ENCODE data around the gene RAB26.

RAB26 gene

DNA sequence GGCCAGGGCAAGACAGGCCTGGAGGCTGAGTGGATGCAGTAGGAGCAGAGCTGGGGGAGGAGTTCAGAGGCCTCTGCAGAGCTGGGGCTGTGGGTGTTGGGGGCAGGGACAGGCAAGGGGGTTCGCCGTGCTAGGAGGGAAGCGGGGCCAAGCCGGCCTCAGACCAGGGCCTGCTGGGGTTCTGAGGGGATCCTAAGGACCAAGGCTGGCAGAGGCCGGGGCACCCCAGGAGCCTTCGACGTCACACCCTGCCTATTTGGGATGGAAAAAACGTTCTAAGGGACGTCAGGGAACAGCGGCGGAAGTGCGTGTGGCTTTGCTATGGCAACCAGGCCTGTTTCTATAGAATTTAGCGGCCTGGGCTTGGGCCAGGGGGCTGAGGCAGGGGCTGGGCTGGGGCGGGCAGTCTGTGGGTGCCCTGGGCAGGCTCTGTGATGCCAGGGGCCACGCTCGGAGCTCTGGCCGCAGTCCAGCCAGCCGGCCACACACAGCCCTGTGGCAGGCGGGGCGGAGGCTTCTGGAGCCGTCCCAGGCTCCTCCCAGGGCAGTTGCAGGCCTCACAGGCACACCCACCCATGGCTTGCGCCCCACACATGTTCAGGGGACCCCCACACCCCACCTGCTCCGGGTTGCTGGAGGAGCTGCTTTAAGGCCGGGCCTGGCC is 10.9 kb downstream of the RAB26 start:
- no peak for DNase-seq (ENCODE audit: low read depth)

DNA sequence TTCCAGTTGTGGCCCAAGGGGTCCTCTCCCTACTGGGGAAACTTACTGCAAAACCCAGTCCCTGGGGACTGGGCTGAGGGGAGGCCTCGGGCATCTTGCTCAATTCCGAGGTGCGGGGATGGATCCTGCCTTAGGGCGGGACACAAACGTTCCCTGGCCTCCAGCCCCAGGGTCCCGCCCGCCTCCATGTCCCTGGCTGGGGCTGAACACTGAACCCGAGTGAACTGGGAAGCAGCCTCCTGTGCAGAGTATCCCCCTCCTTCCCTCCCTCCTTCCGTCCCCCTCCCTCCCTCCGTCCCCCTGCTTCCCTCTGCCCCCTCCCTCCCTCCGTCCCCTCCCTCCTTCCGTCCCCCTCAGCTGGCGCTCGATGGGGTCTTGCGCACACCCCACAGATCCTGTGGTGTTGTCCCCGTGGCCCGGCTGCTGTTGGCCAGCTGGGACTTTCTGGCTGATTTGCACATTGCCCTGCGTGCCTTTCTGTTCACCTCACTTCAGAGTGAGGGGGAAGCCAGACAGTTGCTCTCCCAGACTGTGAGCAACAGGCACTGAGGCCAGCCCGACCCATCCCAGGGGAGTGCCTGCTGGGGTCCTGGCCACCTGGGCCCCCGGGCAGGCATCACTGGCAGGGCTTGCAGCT is 12.6 kb downstream of the RAB26 start:
- no peak for DNase-seq (ENCODE audit: low read depth)

GRCh38 chr16:2161911-2162310 is 13.5 kb downstream of the RAB26 start:
- no peak for DNase-seq (ENCODE audit: low read depth)

DNA sequence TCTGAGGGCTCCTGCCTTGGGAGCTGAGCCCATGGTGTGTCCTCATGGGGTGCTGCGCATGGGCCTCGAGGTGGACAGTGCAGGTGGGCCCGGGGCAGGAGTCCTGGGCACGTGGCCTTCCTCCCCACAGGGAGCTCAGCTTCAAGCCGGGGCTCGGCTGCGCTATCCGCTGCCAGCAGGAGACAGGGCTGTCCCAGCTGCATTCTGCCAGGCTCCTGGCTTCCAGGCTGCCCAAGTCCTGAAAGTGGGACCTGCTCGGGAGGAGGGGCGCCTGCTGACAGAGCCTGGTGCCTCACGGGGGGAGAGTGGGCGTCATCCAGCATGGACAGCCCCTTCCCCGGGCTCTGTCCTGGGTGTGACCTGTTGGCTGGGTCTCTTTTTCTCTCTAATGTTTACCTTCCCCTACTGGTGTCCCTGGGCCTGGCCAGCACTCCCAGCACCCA is 14.3 kb downstream of the RAB26 start:
- no peak for DNase-seq (ENCODE audit: low read depth)

GRCh38 chr16:2163211-2163881 is 14.9 kb downstream of the RAB26 start:
- no peak for DNase-seq (ENCODE audit: low read depth)

DNA sequence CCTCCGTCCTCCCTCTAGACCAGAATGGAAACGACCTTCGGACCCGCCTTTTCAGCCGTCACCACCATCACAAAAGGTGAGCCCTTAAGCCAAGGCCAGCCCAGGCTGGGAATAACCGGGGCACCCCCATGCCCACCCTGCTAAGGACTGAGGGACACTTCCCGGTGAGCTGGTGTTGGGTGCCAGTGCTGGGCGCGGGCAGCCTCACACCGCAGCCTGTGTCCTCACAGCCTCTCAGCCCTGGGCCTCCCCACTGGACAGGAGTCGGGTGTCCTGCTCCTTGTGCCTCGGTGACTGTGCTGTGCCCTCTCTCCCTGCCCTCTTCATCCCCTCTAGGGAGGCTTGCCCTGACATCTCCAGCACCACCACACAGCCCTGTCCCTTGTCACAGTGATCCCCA is 17.4 kb downstream of the RAB26 start:
- no peak for DNase-seq (ENCODE audit: low read depth)

GRCh38 chr16:2166263-2167067 is 18.0 kb downstream of the RAB26 start:
- DNase-seq (ENCODE audit: low read depth), result no peak

GRCh38 chr16:2167068-2167638 is 18.7 kb downstream of the RAB26 start:
- DNase-seq (ENCODE audit: low read depth), result no peak

DNA sequence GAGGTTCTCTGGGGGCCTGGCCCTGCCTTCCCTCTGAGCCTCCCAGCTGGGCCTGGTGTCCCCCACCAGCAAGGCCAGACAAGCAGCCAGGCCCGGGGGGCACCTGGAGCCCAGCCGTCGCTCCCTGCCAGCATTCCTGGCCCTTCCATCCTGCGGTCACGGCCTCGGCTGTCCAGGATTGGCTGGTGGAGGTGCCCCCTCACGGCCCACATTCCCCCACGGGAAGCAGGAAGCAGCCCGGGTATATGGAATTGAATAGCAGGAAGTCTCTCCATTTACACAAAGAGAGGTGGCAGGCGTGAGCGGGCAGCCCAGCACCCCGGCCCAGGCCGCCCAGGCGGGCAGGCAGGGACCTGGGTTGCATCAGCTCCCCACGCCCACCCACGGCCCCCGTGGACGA is 21.7 kb downstream of the RAB26 start:
- DNase-seq (ENCODE audit: low read depth), result no peak

- DNase-seq (ENCODE audit: low read depth), result no peak
These were observed 22.4 kb downstream of the RAB26 start for GRCh38 chr16:2170587-2171435.

- no peak for DNase-seq (ENCODE audit: low read depth)
These were observed 23.3 kb downstream of the RAB26 start for GRCh38 chr16:2171601-2172178.

DNA sequence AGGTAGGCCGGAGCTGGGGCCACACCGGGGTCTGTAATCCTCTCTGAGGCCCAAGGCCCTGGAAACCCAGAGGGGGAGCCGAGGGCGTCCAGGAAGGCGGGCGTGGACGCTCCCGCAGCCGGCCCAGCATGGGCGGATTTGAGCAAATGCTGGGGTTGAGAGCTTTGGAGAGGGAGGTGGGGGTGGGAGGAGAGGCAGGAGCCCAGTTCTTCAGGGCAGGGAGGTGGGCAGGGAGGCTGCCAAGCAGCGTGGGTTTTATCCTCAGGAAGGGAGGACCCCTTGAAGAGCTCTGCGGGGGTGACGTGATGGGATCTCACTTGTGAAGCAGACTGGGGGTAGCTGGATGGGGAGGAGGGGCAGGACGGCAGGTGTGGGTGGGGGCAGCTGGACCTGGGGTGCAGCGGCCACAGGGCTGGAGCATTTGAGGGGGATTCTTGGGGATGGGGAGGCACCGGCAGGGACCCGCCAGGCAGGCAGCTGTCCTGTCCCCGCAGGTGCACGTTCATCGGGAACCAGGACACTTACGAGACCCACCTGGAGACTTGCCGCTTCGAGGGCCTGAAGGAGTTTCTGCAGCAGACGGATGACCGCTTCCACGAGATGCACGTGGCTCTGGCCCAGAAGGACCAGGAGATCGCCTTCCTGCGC is 24.4 kb downstream of the RAB26 start:
- no peak for DNase-seq (ENCODE audit: low read depth)

DNA sequence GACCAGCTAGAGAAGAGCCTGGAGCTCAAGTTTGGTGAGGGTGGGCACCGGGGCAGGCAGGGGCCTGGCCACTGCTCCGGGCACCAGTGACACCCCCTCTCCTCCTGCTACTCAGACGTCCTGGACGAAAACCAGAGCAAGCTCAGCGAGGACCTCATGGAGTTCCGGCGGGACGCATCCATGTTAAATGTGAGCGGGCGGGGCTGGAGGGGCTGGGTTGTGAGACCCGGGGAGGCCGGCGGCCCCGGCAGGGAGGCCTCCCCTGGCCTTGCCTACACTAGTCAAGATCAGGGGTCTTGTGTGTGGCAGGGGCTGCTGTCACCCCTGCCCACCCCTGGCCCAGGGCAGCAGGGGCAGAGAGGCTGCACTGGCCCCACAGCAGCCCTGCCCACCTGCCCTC is 24.9 kb downstream of the RAB26 start:
- no peak for DNase-seq (ENCODE audit: low read depth)

GRCh38 chr16:2173916-2174315 is 25.5 kb downstream of the RAB26 start:
- no peak for DNase-seq (ENCODE audit: low read depth)

DNA sequence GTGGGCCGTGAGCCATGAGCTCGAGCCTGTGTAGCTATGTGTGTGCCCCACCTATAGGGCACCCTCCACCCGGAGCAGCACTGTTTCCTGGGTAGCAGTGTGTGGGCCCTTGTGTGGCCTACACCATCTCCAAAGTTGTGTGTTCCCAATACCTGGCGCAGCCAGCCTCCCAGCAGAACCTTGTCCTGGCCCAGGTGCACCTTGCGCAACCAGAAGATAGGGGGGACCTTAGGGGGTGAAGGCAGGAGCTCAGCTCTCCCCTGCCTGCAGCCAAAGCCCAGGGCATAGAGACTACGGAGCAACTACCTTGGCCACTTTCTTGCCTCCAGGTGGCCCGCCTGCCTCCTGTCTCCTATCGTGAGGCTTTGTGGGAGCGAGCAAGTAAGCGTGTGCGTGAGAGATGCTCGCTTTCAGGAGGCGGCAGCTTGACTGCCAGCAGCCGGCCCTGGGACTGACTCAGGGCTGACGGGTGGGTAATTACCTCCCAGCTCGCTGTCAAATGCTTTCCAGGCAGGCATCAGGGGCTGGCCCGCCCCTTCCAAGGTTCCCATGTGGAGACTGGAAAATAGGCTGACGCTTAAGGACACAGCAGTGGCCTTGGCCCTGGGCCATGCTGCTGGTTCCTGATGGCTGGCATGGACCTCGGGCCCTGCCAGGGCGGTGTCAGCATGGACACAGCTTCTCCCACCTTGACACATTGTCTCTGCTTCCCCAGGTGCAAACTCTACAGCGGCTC is 26.1 kb downstream of the RAB26 start:
- DNase-seq (ENCODE audit: low read depth), result no peak

GRCh38 chr16:2175454-2175853 is 27.0 kb downstream of the RAB26 start:
- no peak for DNase-seq (ENCODE audit: low read depth)

- no peak for DNase-seq (ENCODE audit: low read depth)
These were observed 27.6 kb downstream of the RAB26 start for GRCh38 chr16:2176047-2176446.

GRCh38 chr16:2177101-2177500 is 28.7 kb downstream of the RAB26 start:
- DNase-seq (ENCODE audit: low read depth), result no peak

- DNase-seq (ENCODE audit: low read depth), result no peak
These were observed 29.1 kb downstream of the RAB26 start for GRCh38 chr16:2177561-2177960.

Data from T-helper 22 cell (primary cell).